Mammary epithelial cell (primary cell): Measurements from ENCODE around the gene LEFTY2.

Experiments used
- EZH2 ChIP-seq: IDR thresholded peaks from 2 replicates; pipeline ENCODE4 v1.6.1; 2012; ENCODE audit warnings: low read length, inconsistent platforms, borderline replicate concordance
- TF ChIP-seq, protein P1 (sequence below), 2 donors: IDR thresholded peaks in 1 of 2; conservative IDR thresholded peaks in 1 of 2; 2 replicates each; pipeline ENCODE4 v1.5.1; 2011 to 2012; ENCODE audit warnings: inconsistent platforms in 2 of 2, low read length in 2 of 2, mild to moderate bottlenecking in 2 of 2, control low read depth in 1 of 2, low read depth in 1 of 2; ENCODE audit not compliant: insufficient read depth in 1 of 2; ENCODE audit errors: extremely low read depth in 1 of 2

- TF ChIP-seq, protein P1, sequence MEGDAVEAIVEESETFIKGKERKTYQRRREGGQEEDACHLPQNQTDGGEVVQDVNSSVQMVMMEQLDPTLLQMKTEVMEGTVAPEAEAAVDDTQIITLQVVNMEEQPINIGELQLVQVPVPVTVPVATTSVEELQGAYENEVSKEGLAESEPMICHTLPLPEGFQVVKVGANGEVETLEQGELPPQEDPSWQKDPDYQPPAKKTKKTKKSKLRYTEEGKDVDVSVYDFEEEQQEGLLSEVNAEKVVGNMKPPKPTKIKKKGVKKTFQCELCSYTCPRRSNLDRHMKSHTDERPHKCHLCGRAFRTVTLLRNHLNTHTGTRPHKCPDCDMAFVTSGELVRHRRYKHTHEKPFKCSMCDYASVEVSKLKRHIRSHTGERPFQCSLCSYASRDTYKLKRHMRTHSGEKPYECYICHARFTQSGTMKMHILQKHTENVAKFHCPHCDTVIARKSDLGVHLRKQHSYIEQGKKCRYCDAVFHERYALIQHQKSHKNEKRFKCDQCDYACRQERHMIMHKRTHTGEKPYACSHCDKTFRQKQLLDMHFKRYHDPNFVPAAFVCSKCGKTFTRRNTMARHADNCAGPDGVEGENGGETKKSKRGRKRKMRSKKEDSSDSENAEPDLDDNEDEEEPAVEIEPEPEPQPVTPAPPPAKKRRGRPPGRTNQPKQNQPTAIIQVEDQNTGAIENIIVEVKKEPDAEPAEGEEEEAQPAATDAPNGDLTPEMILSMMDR (conservative IDR thresholded peaks at IDR 0.05 in 1 of 2, IDR thresholded peaks at IDR 0.05 in 1 of 2; ENCODE audit: extremely low read depth in 1 of 2, insufficient read depth in 1 of 2, low read depth in 1 of 2, low read length in 2 of 2) = no peak
- no peak for TF ChIP-seq EZH2
These were observed 52.0 kb downstream of the LEFTY2 start, which contains the start of gene LEFTY1 for GRCh38 chr1:225888898-225889601.
